Measurements from ENCODE around the gene OR51F2. TPM values are rescaled to one million over a fixed set of nuclear protein-coding genes. Genes with fewer than 3 reads are reported as not detected.
"Not testable (repeated sequence)": the region's sequence is repeated elsewhere in the genome, so short reads cannot be mapped to it uniquely, and the experiment has no call there.

The OR51F2 gene
- polyA plus RNA-seq, 1 experiment, result not detected

DNA sequence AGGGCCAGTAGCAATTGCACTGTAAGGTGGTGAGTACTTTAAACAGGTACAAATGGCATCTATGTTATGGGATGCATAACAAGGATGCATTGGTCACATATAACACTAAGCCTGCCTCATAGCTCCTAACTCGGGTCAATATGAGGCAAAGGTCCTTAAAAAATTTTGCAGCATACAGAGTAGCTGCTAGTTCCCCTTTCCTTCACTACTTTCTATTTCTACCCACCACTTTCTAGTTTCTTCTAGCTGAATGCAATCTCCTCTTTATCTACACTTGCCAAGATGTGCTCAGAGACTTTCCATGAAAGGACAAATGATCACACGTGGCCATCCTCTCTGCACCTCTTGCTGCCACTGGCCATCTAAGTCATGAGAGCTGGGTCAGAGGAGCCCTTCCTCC lies 9.8 kb downstream of the OR51F2 start:
- H3K4me3 ChIP-seq (ENCODE audit: low read depth, low read length), result no peak overlapping the region
- TF ChIP-seq, protein P1, sequence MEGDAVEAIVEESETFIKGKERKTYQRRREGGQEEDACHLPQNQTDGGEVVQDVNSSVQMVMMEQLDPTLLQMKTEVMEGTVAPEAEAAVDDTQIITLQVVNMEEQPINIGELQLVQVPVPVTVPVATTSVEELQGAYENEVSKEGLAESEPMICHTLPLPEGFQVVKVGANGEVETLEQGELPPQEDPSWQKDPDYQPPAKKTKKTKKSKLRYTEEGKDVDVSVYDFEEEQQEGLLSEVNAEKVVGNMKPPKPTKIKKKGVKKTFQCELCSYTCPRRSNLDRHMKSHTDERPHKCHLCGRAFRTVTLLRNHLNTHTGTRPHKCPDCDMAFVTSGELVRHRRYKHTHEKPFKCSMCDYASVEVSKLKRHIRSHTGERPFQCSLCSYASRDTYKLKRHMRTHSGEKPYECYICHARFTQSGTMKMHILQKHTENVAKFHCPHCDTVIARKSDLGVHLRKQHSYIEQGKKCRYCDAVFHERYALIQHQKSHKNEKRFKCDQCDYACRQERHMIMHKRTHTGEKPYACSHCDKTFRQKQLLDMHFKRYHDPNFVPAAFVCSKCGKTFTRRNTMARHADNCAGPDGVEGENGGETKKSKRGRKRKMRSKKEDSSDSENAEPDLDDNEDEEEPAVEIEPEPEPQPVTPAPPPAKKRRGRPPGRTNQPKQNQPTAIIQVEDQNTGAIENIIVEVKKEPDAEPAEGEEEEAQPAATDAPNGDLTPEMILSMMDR (IDR thresholded peaks at IDR 0.05; ENCODE audit: insufficient read depth, low read depth, low read length), result no peak
- H3K27me3 ChIP-seq (ENCODE audit: control insufficient read depth, insufficient read depth, low read length), result no peaks in the 10 kb centered on the region
- POLR2A ChIA-PET, result no interaction called here
- no peaks in the 10 kb centered on the region for H3K36me3 ChIP-seq (ENCODE audit: control insufficient read depth, insufficient read depth, low read length)
- no peak for DNase-seq (ENCODE audit: low read depth)
- CTCF ChIA-PET, result interaction anchor here (0.9 kb wide), 1 partner anchor 18 kb away, joined by 3 read pairs; no protein-coding TSS in a partner anchor

DNA sequence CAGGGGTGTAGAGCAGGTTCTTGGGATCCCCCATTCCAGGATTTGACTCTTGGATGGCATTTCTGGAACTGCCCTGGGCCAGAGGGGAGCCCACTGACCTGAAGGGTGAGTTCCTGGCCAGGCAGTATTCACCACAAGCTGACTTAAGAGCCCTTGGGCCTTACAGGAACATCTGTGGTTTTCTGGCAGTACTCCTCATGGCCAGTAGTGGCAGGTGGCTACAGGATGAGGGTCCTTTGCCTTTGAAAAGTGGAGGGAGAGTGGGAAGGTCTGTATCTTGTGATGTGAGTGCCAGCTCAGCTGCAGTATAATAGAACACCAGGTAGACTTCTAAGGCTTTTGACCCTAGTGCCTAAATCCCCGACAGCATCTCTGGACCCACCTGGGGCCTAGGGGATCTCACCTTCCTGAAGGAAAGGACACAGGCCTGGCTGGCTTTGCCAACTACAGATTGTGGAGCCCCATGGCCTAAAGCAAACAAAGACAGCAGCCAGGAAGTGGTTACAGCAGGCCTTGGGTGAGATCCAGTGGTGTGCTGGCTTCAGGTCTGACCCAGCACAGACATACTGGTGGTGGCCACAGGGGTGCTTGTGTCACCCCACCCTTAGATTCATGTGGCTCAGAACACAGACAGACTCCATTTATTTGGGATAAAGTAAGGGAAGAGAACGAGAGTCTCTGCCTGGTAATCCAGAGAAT lies 18.9 kb downstream of the OR51F2 start:
- no peak overlapping the region for H3K4me3 ChIP-seq (ENCODE audit: low read depth, low read length)
- CTCF ChIA-PET, result interaction anchor here (1.1 kb wide), 1 partner anchor 203 kb away, joined by 3 read pairs; the partner anchor contains the start of gene OR51D1
- H3K27me3 ChIP-seq (ENCODE audit: control insufficient read depth, insufficient read depth, low read length), result no peaks in the 10 kb centered on the region
- H3K36me3 ChIP-seq (ENCODE audit: control insufficient read depth, insufficient read depth, low read length), result no peaks in the 10 kb centered on the region
- DNase-seq (ENCODE audit: low read depth), result no peak
- TF ChIP-seq, protein P1 (IDR thresholded peaks at IDR 0.05; ENCODE audit: insufficient read depth, low read depth, low read length), result no peak
- POLR2A ChIA-PET, result no interaction called here

DNA sequence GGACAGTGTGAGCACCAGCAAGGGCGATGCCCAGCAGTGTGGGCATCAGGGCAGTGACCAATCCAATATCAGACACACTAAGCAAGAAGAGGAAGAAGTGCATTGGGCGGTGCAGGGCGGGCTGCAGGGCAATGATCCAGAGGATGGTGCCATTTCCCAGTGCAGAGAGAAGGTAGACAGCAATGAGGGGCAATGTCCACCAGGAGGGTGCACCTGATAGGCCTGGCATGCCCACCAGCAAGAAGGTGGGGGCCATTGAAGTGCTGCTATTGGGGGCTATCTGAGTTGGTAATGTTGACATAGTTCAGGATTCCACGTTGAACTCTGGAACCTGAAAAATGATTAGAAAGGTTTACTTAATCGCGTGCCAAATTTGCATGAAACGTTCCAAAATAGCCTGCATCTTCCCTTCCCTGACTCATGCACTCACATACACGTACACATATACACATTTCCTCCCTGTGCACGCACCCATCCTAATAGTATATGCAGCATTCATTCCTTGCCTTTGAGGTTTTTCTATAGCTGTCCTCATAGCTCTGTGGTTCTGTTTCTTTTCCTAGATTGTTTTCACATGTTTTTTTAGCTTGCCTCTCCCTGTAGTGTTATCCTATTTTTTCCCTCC lies 27.9 kb downstream of the OR51F2 start, which contains the start of gene OR51S1:
TSS of gene OR51S1 (minus strand) at position 301 of the 625 bp plus-strand sequence. CDS start at position 301, 0 bp downstream.
- no peaks in the 10 kb centered on the region for H3K36me3 ChIP-seq (ENCODE audit: control insufficient read depth, insufficient read depth, low read length)
- no peaks in the 10 kb centered on the region for H3K27me3 ChIP-seq (ENCODE audit: control insufficient read depth, insufficient read depth, low read length)
- ChIA-PET CTCF (no interaction called here), POLR2A (no interaction called here)
- H3K4me3 ChIP-seq (ENCODE audit: low read depth, low read length), result no peak within 1 kb of the TSS
- DNase-seq (ENCODE audit: low read depth), result no peak
- TF ChIP-seq, protein P1 (IDR thresholded peaks at IDR 0.05; ENCODE audit: insufficient read depth, low read depth, low read length), result no peak

DNA sequence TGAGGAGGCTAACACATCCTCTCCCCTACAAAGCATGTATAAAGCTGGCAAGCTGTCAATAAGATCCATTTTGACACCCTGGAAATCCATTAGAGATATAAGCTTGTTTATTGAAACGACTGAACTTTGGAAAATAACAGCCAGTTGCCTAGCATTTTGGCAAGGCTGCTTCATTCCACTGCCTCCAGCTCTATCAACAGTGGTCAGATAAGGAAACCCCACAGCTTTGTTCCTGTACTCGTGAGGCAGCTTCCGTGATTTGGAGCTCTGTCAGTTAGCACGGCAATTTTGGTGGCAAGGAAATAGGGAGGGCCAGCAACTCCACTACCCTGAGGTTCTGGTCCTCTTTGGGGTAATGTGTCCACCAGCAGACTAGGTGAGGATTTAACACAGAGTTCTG lies 29.9 kb downstream of the OR51F2 start:
- TF ChIP-seq, protein P1 (IDR thresholded peaks at IDR 0.05; ENCODE audit: insufficient read depth, low read depth, low read length), result no peak
- Histone ChIP-seq H3K36me3 (ENCODE audit: control insufficient read depth, insufficient read depth, low read length) (no peaks in the 10 kb centered on the region), H3K4me3 (ENCODE audit: low read depth, low read length) (no peak overlapping the region), H3K27me3 (ENCODE audit: control insufficient read depth, insufficient read depth, low read length) (no peaks in the 10 kb centered on the region)
- ChIA-PET CTCF (interaction anchor here (0.6 kb wide), 1 partner anchor 224 kb away, joined by 3 read pairs; no protein-coding TSS in a partner anchor), POLR2A (no interaction called here)
- no peak for DNase-seq (ENCODE audit: low read depth)

DNA sequence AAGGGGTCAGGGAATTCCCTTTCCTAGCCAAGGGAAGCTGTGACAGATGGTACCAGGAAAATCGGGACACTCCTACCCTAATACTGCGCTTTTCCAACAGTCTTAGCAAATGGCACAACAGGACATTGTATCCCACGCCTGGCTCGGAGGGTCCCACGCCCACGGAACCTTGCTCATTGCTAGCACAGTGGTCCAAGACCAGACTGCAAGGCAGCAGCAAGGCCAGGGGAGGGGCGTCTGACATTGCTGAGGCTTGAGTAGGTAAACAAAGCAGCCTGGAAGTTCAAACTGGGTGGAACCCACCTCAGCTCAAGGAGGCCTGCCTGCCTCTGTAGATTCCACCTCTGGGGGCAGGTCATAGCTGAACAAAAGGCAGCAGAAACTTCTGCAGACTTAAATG lies 33.2 kb downstream of the OR51F2 start:
- H3K27me3 ChIP-seq (ENCODE audit: control insufficient read depth, insufficient read depth, low read length); CTCF ChIA-PET; H3K36me3 ChIP-seq (ENCODE audit: control insufficient read depth, insufficient read depth, low read length); DNase-seq (ENCODE audit: low read depth); H3K4me3 ChIP-seq (ENCODE audit: low read depth, low read length); POLR2A ChIA-PET: not testable (repeated sequence)
